GM12865 (cell line): Measurements from ENCODE around the gene B3GALT6.

Experiments used
- DNase-seq: peaks from one replicate; pipeline ENCODE4 v3.0.0; 2010; ENCODE audit warnings: low read depth
- H3K4me3 ChIP-seq: 2 replicates; pipeline ENCODE4 v1.5.1; 2011; ENCODE audit warnings: mild to moderate bottlenecking, low read depth, low read length, control low read depth
- CTCF ChIP-seq: IDR thresholded peaks from 2 replicates; pipeline ENCODE4 v1.5.1; 2011; ENCODE audit warnings: low read length, control low read depth, low read depth, inconsistent platforms; ENCODE audit not compliant: insufficient read depth; ENCODE audit errors: missing control alignments

Gene B3GALT6

GRCh38 chr1:1203561-1204424 is 28.2 kb upstream of the B3GALT6 start:
- no peak for TF ChIP-seq CTCF
- no peak for DNase-seq
- no peak overlapping the region for H3K4me3 ChIP-seq

GRCh38 chr1:1204425-1204920 is 27.6 kb upstream of the B3GALT6 start:
- no peak overlapping the region for H3K4me3 ChIP-seq
- TF ChIP-seq CTCF, result no peak
- DNase-seq, result no peak

GRCh38 chr1:1204998-1205768 is 26.9 kb upstream of the B3GALT6 start:
- H3K4me3 ChIP-seq, result no peak overlapping the region
- DNase-seq, result no peak
- TF ChIP-seq CTCF, result no peak

GRCh38 chr1:1205769-1206375 is 26.2 kb upstream of the B3GALT6 start:
- no peak for DNase-seq
- H3K4me3 ChIP-seq, result no peak overlapping the region

GRCh38 chr1:1206376-1206965 is 25.6 kb upstream of the B3GALT6 start, which contains the start of gene TNFRSF18:
TNFRSF18 (minus strand) TSS chr1:1206592; CDS start chr1:1206571, 21 bp downstream.
- DNase-seq, result no peak
- H3K4me3 ChIP-seq, result peak within 1 kb of the TSS; percentile 26; the same call in 1 of the 2 replicates
- no peak for TF ChIP-seq CTCF

More at GRCh38 chr1:1205769-1206375, 26.2 kb upstream of the B3GALT6 start:
- no peak for TF ChIP-seq CTCF

- DNase-seq, result no peak
- H3K4me3 ChIP-seq, result no peak overlapping the region
- TF ChIP-seq CTCF, result no peak
Measured at GRCh38 chr1:1206966-1207531, 25.0 kb upstream of the B3GALT6 start.
